ENCODE results near the gene BMERB1.

BMERB1 gene

GRCh38 chr16:15515992-15516391, 81.6 kb downstream of the BMERB1 start:
- Mint-ChIP-seq H3K27me3 (no peaks in the 10 kb centered on the region), H3K4me3 (no peak overlapping the region), H3K27ac (ENCODE audit: low read depth) (no peak overlapping the region), H3K9me3 (no peaks in the 10 kb centered on the region), H3K4me1 (no peaks in the 10 kb centered on the region), H3K36me3 (ENCODE audit: insufficient read depth) (peaks cover 2% of the 10 kb centered on the region)
- ATAC-seq (replicated peaks; ENCODE audit: extremely low read depth, poor library complexity, severe bottlenecking): no peak
- no peak for DNase-seq (ENCODE audit: low spot score in 2 of 2)

DNA sequence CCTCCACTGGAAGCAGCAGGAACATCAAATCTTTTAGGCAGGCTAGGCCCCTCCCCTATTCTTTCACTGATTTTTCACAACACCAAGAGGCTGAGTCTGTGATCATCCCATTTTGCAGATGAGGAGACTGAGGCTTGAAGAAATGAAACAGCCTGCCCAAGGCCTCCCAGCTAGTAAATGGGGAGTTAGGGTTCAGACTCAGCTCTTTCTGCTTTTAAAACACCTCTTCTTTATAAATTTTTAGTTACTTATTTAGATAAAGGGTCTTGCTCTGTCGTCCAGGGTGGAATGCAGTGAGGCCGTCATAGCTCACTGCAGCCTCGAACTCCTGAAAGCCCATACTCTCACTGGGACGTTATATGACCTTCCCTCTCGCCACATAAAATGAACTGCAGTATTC, 82.2 kb downstream of the BMERB1 start:
- H3K27ac Mint-ChIP-seq (ENCODE audit: low read depth): no peak overlapping the region
- ATAC-seq (replicated peaks; ENCODE audit: extremely low read depth, poor library complexity, severe bottlenecking) (no peak), DNase-seq (ENCODE audit: low spot score in 2 of 2) (no peak)
- no peak overlapping the region for H3K4me3 Mint-ChIP-seq
- peaks cover 2% of the 10 kb centered on the region for H3K36me3 Mint-ChIP-seq (ENCODE audit: insufficient read depth)
- peaks cover 2% of the 10 kb centered on the region for H3K4me1 Mint-ChIP-seq
- no peaks in the 10 kb centered on the region for H3K9me3 Mint-ChIP-seq
- no peaks in the 10 kb centered on the region for H3K27me3 Mint-ChIP-seq

GRCh38 chr16:15517743-15518377, 83.5 kb downstream of the BMERB1 start:
- ATAC-seq (replicated peaks; ENCODE audit: extremely low read depth, poor library complexity, severe bottlenecking) (no peak), DNase-seq (ENCODE audit: low spot score in 2 of 2) (no peak)
- Mint-ChIP-seq H3K9me3 (no peaks in the 10 kb centered on the region), H3K4me1 (peaks cover 11% of the 10 kb centered on the region), H3K4me3 (no peak overlapping the region), H3K36me3 (ENCODE audit: insufficient read depth) (peaks cover 2% of the 10 kb centered on the region), H3K27me3 (no peaks in the 10 kb centered on the region), H3K27ac (ENCODE audit: low read depth) (no peak overlapping the region)

DNA sequence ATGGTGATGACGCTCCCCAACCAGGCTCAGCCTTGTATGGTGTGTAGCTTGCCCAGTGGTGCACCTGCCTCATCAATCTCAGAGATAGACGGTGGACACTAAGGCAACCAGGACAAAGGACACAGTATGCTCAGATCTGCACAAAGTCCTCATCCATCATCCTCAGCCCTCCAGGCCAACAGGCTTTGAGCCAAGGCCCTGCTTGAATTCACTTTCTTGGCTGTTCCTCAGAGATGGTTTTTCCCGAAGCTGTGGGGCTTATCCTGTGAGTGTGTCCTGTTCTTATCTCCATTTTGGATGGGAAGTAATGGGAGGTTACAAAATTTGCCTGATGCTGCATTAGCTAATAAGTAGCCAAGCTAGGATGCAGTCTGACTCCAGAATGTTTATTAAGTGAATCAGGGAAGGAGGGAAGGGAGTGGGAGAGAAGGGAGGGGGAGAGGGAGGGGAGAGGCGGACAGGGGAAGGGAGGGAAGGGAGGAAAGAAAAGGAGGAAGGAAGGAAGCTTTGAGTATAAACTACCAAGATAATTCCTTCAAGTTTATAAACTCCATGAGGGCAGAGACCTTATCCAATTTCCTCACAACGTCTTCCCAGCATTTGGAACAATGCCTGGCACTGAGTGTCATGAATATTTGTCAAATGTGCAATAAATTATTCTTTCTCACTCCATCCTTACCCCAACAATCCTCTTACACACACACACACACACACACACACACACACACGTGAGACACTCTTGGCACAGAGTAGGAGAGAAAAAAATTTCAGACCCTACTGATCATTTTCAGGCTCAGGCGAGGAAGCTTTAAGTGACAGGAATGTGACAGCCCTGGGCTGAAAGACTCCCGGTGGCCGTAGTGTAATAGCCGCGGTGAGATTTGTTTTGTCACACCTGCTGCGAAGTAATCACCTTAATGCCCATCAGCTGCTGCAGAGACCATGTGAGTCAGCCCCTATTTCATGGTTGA, 84.3 kb downstream of the BMERB1 start:
- H3K4me3 Mint-ChIP-seq: no peak overlapping the region
- no peaks in the 10 kb centered on the region for H3K9me3 Mint-ChIP-seq
- ATAC-seq (replicated peaks; ENCODE audit: extremely low read depth, poor library complexity, severe bottlenecking) (no peak), DNase-seq (ENCODE audit: low spot score in 2 of 2) (no peak)
- H3K4me1 Mint-ChIP-seq: peaks cover 19% of the 10 kb centered on the region
- peaks cover 2% of the 10 kb centered on the region for H3K36me3 Mint-ChIP-seq (ENCODE audit: insufficient read depth)
- no peak overlapping the region for H3K27ac Mint-ChIP-seq (ENCODE audit: low read depth)
- no peaks in the 10 kb centered on the region for H3K27me3 Mint-ChIP-seq

DNA sequence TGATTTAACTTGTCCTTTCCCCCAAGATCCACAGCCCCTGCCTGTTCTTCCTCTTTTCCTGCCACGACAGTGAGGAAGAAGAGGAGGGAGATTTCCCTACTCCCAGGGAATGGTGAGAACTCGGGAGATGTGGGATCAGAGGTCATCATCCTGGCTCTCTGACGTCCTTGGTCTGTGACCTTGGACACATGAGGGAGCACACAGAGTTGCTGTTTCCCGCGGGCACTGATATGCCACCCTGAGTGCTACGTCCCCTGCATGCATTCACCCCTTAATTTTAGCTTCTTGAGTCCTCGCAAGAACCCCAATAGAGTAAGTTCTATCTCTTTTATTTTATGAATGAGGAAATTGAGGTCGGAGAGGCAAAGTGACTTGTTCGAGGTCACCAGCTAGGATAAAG, 85.4 kb downstream of the BMERB1 start:
- H3K27me3 Mint-ChIP-seq: no peaks in the 10 kb centered on the region
- H3K4me1 Mint-ChIP-seq: peaks cover 22% of the 10 kb centered on the region
- ATAC-seq (replicated peaks; ENCODE audit: extremely low read depth, poor library complexity, severe bottlenecking) (no peak), DNase-seq (ENCODE audit: low spot score in 2 of 2) (no peak)
- H3K27ac Mint-ChIP-seq (ENCODE audit: low read depth): no peak overlapping the region
- H3K9me3 Mint-ChIP-seq: no peaks in the 10 kb centered on the region
- peaks cover 2% of the 10 kb centered on the region for H3K36me3 Mint-ChIP-seq (ENCODE audit: insufficient read depth)
- H3K4me3 Mint-ChIP-seq: no peak overlapping the region

DNA sequence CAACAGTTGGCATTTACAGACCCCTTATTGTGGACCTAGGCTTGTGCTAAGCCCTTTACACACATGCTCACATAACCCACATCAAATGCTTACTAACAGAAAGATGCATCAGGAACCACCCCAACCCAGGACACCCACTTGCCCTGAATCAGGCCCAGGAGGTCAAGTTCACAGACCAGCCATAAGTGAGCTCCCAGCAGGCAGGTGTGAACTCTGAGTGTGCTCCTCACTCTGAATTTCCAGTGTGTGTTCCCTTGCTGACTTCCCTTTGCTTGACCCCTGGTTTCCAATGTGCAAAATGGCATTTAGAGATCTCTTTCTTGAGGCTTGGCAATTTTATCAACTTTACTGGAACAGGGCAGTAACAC, 87.0 kb downstream of the BMERB1 start:
- ATAC-seq (replicated peaks; ENCODE audit: extremely low read depth, poor library complexity, severe bottlenecking) (no peak), DNase-seq (ENCODE audit: low spot score in 2 of 2) (no peak)
- Mint-ChIP-seq H3K27me3 (no peaks in the 10 kb centered on the region), H3K4me3 (no peak overlapping the region), H3K27ac (ENCODE audit: low read depth) (peak overlapping the region; percentile 8), H3K4me1 (peaks cover 22% of the 10 kb centered on the region), H3K36me3 (ENCODE audit: insufficient read depth) (peaks cover 1% of the 10 kb centered on the region), H3K9me3 (no peaks in the 10 kb centered on the region)

DNA sequence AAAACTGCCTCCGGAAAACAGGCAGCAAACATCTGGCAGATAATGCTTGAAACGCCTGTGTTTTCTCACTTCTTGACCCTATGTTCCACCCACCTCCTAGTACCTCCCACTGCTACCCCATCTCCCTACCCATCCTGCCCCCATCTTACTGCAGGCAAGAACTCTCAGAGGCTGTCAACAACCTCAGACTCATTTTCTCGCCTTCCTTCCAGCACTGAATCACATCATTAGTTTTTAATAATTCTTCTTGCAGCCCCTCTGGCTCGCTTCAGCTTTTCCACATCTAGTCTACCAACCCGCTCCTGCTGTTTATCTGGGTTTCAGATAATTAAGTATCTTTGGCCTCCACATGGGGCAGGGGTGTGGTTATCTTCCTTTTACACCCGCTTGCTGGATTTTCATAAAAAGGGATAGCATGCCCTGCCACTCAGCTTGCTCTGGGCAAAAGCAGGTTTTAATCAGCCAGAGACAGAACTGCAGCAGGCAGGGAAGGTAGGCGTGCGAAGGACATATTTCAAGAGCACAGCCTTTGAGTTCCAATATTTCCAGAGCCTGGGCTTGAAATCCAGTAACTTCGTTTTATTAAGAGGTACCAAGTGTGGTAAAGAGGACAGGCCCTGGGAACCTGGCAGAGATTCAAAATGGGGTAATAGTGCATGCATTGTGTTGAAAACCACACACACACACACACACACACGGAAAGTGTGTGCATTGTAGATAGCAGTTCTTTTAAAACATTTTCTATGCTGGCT, 87.5 kb downstream of the BMERB1 start:
- H3K27me3 Mint-ChIP-seq: no peaks in the 10 kb centered on the region
- no peak for DNase-seq (ENCODE audit: low spot score in 2 of 2)
- no peaks in the 10 kb centered on the region for H3K9me3 Mint-ChIP-seq
- ATAC-seq (replicated peaks; ENCODE audit: extremely low read depth, poor library complexity, severe bottlenecking): no peak
- peaks cover 22% of the 10 kb centered on the region for H3K4me1 Mint-ChIP-seq
- H3K27ac Mint-ChIP-seq (ENCODE audit: low read depth): peak overlapping the region; percentile 8
- peaks cover 1% of the 10 kb centered on the region for H3K36me3 Mint-ChIP-seq (ENCODE audit: insufficient read depth)
- no peak overlapping the region for H3K4me3 Mint-ChIP-seq

DNA sequence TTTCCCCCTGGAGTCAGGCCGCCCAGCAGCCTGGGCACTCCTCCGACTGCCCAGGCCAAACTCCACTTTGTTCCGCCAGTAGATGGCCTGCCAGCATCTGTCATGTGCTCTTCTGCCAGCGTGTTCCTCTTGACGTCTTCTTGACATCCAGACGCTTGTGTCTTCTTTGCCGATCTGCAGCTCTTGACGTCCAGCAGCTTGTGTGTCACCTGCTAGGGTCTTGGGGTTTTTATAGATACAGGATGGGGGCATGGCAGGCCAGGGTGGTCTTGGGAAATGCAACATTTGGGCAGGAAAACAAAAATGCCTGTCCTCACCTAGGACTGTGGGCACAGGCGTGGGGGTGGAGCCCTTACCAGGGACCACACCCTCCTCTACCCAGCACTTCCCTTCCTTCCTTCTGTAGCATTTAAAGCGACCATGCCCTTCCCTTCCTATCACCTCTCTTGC, 88.7 kb downstream of the BMERB1 start:
- peak overlapping the region; percentile 39 for H3K27ac Mint-ChIP-seq (ENCODE audit: low read depth)
- no peaks in the 10 kb centered on the region for H3K27me3 Mint-ChIP-seq
- H3K36me3 Mint-ChIP-seq (ENCODE audit: insufficient read depth): no peaks in the 10 kb centered on the region
- no peaks in the 10 kb centered on the region for H3K9me3 Mint-ChIP-seq
- H3K4me1 Mint-ChIP-seq: peaks cover 22% of the 10 kb centered on the region
- DNase-seq (ENCODE audit: low spot score in 2 of 2) (no peak), ATAC-seq (replicated peaks; ENCODE audit: extremely low read depth, poor library complexity, severe bottlenecking) (no peak)
- H3K4me3 Mint-ChIP-seq: peak overlapping the region; percentile 14

GRCh38 chr16:15523939-15524338, 89.6 kb downstream of the BMERB1 start:
- ATAC-seq (replicated peaks; ENCODE audit: extremely low read depth, poor library complexity, severe bottlenecking): no peak
- H3K27me3 Mint-ChIP-seq: no peaks in the 10 kb centered on the region
- H3K36me3 Mint-ChIP-seq (ENCODE audit: insufficient read depth): no peaks in the 10 kb centered on the region
- H3K27ac Mint-ChIP-seq (ENCODE audit: low read depth): no peak overlapping the region
- DNase-seq (ENCODE audit: low spot score in 2 of 2): no peak
- H3K4me3 Mint-ChIP-seq: no peak overlapping the region
- H3K9me3 Mint-ChIP-seq: no peaks in the 10 kb centered on the region
- peaks cover 22% of the 10 kb centered on the region for H3K4me1 Mint-ChIP-seq

GRCh38 chr16:15524966-15525365, 90.6 kb downstream of the BMERB1 start:
- Mint-ChIP-seq H3K27ac (ENCODE audit: low read depth) (no peak overlapping the region), H3K36me3 (ENCODE audit: insufficient read depth) (no peaks in the 10 kb centered on the region), H3K27me3 (no peaks in the 10 kb centered on the region), H3K4me3 (no peak overlapping the region), H3K9me3 (no peaks in the 10 kb centered on the region), H3K4me1 (peaks cover 22% of the 10 kb centered on the region)
- ATAC-seq (replicated peaks; ENCODE audit: extremely low read depth, poor library complexity, severe bottlenecking) (no peak), DNase-seq (ENCODE audit: low spot score in 2 of 2) (no peak)

DNA sequence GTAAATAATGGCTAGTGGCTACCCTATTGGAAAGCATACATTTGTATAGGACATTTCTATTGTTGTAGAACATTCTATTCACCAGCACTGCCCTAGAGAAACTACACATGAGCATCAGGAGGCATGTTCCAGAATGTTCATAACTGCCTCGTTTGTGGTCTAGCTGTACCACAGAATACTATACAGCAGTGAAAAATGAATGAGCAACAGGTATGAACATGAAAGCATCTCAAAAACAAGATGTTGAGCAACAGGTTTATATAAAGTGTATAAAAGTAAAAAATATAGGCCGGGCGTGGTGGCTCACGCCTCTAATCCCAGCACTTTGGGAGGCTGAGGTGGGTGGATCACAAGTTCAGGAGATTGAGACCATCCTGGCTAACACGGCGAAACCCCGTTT, 91.7 kb downstream of the BMERB1 start:
- Mint-ChIP-seq H3K27ac (ENCODE audit: low read depth) (no peak overlapping the region), H3K4me1 (peaks cover 22% of the 10 kb centered on the region)
- ATAC-seq (replicated peaks; ENCODE audit: extremely low read depth, poor library complexity, severe bottlenecking): no peak

DNA sequence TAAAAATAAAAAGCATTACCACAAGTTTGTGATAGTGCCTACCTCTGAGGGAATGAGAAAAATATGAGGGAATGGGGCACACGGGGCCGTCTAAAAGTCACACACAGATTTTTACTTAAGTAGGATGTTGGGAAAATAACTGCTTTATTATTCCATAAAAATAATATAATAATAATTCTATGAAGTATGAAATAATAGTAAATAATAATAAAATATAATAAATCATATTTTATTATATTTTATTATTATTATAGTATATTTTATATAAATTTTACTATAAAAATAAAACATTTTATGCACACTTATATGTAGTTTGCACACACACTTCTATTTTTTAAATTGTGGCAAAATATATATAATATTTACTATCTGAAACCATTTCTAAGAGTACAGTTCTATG, 92.3 kb downstream of the BMERB1 start:
- Mint-ChIP-seq H3K4me1 (peaks cover 18% of the 10 kb centered on the region), H3K4me3 (no peak overlapping the region), H3K9me3 (no peaks in the 10 kb centered on the region), H3K27me3 (no peaks in the 10 kb centered on the region), H3K27ac (ENCODE audit: low read depth) (no peak overlapping the region), H3K36me3 (ENCODE audit: insufficient read depth) (no peaks in the 10 kb centered on the region)
- no peak for ATAC-seq (replicated peaks; ENCODE audit: extremely low read depth, poor library complexity, severe bottlenecking)
- DNase-seq (ENCODE audit: low spot score in 2 of 2): no peak

More for the DNA sequence above, 91.7 kb downstream of the BMERB1 start:
- no peak for DNase-seq (ENCODE audit: low spot score in 2 of 2)
- no peak overlapping the region for H3K4me3 Mint-ChIP-seq
- no peaks in the 10 kb centered on the region for H3K36me3 Mint-ChIP-seq (ENCODE audit: insufficient read depth)
- no peaks in the 10 kb centered on the region for H3K9me3 Mint-ChIP-seq
- no peaks in the 10 kb centered on the region for H3K27me3 Mint-ChIP-seq
